Ishikawa (cell line): ENCODE results near the gene PGA3.

Experiments
- MAX ChIP-seq: IDR thresholded peaks from 2 replicates; pipeline ENCODE4 v1.6.1; 2012
- TAF1 ChIP-seq: IDR thresholded peaks from 2 replicates; pipeline ENCODE4 v1.6.1; 2012; ENCODE audit warnings: low read depth, mild to moderate bottlenecking
- ZBTB7A ChIP-seq: IDR thresholded peaks from 2 replicates; pipeline ENCODE4 v1.6.1; 2012; ENCODE audit warnings: low read depth

GRCh38 chr11:61194169-61194671 lies 9.1 kb upstream of the PGA3 start:
- TF ChIP-seq ZBTB7A (no peak), TAF1 (no peak), MAX (no peak)
